Hindlimb muscle (tissue), 1 donor: ENCODE measurements around the gene ADCY7. TPM values are rescaled to one million over a fixed set of nuclear protein-coding genes. Genes with fewer than 3 reads are reported as not detected.

Source experiments
- DNase-seq: peaks from one replicate; pipeline ENCODE4 v3.0.0-alpha.2; 2013
- polyA plus RNA-seq: library from polyadenylated mRNA; unstranded; fragments of 120-200 nt; gene quantifications from one replicate; pipeline ENCODE4 v1.2.1, GENCODE V29; 2013; ENCODE audit not compliant: insufficient read length

Gene ADCY7
- polyA plus RNA-seq, 1 donor: 10.2 TPM

- no peak for DNase-seq
Observed at GRCh38 chr16:50299508-50300105, 33.3 kb downstream of the ADCY7 start.

DNA sequence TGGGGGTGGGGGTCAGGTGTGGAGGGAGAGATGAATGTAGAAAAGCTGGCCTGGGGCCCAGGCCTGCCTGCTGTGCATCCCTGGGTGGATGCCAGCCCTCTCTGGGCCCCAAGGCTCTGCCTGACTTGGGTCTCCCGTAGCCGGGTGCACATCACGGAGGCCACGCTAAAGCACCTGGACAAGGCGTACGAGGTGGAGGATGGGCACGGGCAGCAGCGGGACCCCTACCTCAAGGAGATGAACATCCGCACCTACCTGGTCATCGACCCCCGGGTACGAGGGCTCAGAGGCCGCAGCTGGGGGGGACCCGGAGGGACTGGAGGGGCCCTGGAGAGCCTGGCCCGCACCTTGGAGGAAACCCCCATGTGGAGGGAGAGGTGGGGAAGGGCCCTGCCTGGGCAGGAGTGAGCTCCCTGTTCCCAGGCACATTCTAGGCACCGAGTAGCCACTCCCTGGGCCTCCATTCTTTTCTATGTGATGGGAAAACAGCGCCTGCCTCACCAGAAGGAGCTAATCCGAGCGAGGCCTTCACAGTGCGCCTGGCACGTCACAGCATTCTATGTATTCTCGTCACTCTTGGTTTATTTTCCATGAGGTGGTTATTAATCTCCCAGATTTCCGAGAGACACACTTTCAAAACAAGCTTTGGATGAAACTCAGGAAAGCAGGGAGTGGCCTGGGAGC lies 34.7 kb downstream of the ADCY7 start:
- no peak for DNase-seq

DNA sequence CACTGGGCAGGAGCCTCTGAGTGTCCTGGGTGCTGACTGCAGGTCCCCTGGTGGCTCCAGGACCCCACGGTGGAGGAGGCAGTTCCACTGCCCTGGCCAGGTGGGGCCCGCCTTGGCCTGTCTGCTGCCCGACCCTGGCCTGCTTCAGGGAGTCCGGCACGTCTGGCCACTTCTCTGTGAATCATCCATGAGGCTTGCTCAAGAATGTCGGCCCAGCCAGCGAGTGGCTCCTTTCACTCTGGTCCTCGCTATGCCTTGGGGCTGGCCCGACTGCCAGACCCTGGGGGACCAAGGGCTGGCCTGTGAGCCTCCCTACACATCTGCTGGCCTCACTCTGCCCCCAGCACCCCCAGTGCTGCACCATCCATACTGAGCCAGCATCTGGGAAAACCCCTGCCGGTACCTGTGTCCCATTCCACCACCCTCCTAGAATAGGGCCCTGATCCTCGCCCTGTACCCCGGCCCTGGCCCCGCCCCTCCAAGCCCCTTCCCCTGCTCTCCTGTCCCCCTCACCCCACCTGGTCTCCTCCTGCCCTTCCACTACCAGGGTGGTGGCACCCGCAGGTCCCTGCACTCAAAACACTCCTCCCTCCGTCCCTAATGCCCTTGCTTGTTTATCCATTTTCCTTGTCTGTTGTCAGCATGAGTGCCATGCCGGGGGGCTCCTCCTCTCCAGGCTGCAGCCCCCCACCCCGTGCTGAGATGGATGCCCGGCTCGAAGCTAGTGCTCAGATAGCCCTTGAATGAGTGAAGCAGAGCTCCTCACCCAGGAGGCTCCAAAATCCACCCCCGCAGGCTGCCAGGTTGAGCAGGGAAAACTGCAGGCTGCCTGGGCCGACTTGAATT lies 35.5 kb downstream of the ADCY7 start:
- no peak for DNase-seq

DNA sequence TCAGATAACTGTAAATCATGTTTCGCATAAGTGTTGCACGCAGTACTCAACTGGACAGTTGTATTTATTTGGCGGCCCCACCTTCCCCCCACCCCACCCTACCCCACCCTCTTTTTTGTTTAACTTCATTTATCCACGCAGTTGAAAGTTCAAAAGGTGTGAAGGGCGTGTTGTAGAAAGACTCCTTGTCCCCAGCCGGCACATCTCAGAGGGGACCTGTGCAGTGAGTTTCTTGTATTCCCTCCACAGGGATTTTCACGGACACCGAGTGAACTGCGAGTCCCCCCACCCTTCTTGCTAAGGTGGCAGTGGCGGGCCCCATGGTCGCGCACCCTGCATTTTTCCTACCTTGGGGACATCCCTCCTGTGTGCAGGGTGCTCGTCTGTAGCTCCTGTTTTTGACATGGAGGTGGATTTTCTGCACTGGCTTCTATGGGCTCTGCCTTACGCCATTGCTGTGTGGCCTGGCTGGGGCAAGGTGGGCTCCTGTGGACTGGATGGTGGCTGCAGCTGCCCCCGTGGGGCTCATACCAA lies 36.2 kb downstream of the ADCY7 start:
- DNase-seq: no peak

GRCh38 chr16:50303041-50303604 lies 36.8 kb downstream of the ADCY7 start:
- DNase-seq: no peak

DNA sequence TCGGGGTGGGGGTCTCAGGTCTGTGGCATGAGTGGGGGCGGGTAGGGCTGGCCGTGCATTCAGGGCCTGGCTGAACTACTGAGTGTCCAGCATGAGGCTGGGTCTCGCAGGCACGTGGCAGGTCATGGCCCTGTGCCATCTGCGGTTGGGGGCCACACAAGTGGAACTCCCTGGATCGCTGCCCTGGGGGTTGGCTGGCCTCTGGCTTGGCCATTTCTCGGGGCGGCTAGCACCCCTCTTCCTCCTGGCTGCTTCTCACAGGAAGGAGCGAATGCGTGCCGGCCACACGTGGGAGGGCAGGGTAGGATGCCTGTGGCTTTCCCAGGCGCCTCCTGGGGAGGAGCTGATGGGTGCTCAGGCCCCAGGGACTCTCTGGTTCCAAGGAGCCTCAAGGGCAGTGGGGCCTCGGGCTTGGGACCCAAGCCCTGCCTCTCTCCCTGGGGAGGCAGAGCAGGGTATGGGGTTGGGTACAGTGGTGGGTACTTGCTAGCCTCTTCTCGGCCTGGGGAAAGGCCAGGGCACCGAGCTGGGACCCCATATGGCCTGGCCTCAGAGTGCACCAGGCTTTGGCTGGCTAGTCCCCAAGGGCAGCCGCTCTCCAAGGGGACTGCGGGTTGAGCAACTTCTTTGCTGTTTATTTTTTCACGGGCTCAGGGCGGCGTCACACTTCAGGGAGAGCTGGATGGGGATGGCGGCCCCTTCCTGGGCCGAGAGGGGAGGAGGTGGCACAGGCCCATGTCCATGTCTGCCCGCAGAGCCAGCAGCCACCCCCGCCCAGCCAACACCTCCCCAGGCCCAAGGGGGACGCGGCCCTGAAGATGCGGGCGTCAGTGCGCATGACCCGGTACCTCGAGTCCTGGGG lies 37.5 kb downstream of the ADCY7 start:
- no peak for DNase-seq

- DNase-seq: no peak
Observed at GRCh38 chr16:50304467-50305440, 38.4 kb downstream of the ADCY7 start.

DNA sequence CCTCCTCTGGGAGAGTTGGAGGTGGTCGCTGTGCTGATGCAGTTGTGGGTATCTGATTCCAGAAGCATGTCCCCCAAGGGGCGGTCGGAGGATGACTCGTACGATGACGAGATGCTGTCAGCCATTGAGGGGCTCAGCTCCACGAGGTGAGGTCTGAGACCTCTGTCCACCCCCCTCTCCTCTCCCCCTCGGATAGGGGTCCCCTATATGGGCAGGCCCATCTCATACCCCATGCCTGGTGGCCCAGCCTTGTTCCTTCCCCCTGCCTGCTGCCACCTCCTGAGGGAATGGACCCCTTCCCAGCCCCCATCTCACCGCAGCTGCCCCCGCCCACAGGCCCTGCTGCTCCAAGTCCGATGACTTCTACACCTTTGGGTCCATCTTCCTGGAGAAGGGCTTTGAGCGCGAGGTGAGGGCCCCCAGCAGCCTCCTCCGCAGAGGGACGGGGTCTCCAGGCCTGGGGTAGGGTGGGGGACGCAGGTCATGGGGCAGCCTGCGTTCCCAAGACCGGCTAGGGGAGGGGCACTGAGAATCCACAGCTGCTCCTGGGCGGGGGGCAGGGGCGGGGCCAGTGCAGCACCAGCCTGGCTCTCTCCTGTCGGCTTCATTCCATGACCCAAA lies 39.2 kb downstream of the ADCY7 start:
- DNase-seq: no peak

GRCh38 chr16:50306287-50306686 lies 39.9 kb downstream of the ADCY7 start:
- no peak for DNase-seq

DNA sequence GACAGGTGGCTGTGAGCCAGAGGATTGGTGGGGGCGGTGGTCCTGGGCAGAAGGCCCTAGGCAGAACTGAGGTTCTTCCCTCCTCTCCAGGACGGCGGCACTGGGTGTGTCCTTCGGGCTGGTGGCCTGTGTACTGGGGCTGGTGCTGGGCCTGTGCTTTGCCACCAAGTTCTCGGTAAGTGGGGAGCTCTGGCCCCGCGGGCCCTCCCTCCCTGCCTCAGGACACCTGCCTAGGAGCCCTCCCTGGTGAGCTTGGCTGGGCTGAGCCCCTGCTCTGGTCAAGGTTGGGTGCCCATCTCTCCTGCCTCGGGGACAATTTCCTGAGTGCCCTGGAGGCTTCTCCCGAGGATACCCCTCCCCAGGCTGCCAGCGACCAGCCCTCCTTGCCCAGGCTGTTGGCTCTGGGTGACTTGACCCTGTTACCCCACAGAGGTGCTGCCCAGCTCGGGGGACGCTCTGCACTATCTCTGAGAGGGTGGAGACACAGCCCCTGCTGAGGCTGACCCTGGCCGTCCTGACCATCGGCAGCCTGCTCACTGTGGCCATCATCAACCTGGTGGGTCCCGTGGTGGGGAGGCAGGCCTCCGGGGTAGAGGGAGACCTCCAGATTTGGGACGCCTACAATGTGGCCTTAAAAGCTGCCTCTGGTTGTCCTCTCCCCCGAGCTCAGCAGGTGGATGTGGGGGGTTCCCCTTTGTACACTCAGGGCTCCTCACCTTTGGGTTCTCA lies 42.0 kb downstream of the ADCY7 start:
- DNase-seq: no peak

DNA sequence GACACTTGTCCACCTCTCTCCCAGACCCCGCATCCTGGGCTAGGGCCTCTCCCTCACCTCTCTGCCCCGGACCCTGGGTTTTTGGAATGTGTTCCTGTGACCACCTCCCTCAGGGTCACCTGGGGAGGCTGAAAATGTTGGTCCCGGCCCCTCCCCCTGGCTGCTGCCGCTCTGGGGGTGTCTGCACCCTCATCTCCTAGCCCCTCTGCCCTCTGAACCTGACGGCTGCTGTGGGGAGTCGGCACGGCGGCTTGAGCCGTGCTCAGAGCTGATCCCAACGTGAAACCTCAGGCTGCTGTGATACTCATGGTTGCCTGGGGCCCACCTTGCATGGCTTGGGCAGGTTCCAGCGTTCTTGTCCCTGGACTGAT lies 42.8 kb downstream of the ADCY7 start:
- no peak for DNase-seq

GRCh38 chr16:50309527-50310307 lies 43.4 kb downstream of the ADCY7 start:
- DNase-seq: no peak

DNA sequence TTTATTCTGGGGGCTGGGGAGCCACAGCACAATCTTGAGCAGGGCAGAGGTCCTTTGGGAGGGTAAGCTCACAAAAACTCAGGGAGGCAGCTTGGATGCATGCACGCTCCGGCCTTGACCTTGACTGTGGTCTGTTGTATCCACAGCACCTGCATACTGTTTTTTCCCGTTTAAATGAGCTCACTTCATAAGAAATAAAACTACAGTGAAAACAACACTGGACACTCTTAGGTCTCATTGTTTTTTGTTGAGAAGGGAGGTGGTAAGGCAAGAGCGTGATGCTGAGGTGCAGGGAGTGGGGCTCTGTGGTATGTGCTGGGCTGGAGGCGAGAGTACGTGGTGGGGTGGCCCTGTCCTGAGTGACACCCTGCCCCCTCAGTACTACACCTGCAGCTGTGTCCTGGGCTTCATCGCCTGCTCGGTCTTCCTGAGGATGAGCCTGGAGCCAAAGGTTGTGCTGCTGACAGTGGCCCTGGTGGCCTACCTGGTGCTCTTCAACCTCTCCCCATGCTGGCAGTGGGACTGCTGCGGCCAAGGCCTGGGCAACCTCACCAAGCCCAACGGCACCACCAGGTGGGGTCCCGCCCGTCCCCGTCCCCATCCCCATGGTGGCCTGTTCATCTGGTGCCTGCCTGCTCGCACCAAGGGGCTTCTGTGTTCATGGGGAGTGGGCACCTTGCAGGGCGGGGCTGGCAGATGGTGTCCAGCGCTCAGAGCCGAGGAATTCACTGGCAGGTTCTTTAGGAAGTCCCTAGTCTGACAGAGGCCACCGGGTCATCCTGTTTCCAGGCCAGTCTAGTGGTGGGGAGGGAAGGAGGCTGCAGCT lies 44.2 kb downstream of the ADCY7 start:
- DNase-seq: no peak

DNA sequence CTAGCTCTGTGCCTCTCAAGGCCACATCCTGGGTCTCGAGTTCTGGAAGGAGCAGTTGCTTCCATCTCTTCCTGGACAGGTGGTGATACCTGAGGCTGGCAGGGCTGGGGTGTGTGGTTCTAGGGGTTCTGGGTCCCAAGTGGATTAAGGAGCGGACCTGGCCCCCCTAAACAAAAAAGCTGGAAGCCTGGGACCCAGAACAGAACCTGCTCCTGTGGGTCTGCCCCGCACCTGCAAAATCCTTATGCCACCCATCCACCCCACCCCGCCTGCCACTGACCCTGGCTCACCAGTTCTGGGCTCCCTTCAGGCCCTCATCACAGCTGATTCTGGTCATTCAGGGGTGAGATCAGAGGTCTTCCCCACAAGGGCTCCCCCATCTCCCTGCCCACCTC lies 44.8 kb downstream of the ADCY7 start:
- DNase-seq: no peak

- DNase-seq: no peak
Observed at GRCh38 chr16:50311891-50312501, 45.6 kb downstream of the ADCY7 start.

DNA sequence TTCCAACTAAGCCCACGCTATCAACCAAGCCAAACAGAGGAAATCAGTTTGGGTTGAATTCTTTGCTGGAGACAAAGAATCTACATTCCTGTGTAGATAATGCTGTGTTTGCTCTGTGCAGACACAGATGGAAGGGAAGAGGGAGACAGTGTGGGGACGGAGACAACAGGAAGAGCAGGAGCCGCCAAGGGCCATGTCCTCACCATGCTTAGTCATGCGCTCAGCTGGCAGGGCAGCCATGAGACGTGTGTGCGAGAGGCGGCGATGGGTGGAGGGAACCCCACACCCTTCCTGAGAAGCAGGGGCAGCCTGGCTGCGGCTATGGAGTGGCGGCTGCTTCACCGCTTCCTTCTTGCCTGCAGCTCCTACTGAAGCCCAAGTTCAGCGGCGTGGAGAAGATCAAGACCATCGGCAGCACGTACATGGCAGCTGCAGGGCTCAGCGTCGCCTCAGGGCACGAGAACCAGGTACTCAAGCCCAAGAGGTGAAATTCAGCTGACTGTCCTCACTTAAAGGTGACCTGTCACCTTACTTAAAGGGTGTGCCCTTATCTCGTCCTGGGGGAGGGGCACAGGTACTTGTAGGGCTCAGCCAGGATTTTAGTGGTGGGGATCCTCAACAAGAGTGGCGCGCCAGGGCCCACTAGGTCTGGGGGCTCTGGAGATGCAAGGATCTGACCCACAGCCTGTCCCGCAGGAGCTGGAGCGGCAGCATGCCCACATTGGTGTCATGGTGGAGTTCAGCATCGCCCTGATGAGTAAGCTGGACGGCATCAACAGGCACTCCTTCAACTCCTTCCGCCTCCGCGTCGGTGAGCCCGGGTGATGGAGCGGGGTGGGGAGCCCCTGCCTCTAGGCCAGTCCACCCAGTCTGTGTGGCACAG lies 47.5 kb downstream of the ADCY7 start:
- DNase-seq: no peak
